ENCODE data around the gene PCBP3. TPM values are rescaled to one million over a fixed set of nuclear protein-coding genes. Genes with fewer than 3 reads are reported as not detected.

The PCBP3 gene
- total RNA-seq, 1 donor from 2014 or later = 5.0 TPM

GRCh38 chr21:45911806-45912325, 268.3 kb downstream of the PCBP3 start:
- Mint-ChIP-seq H3K4me3 (no peak overlapping the region), H3K9me3 (no peaks in the 10 kb centered on the region), H3K27me3 (ENCODE audit: low read depth) (no peaks in the 10 kb centered on the region), H3K27ac (no peak overlapping the region), H3K36me3 (no peaks in the 10 kb centered on the region), H3K4me1 (peaks cover 20% of the 10 kb centered on the region)
- no peak for DNase-seq (ENCODE audit: low spot score in 2 of 2, unreplicated experiment in 2 of 2)
- TF ChIP-seq CTCF (IDR thresholded peaks at IDR 0.05; ENCODE audit: unreplicated experiment) = no peak

GRCh38 chr21:45912611-45913417, 269.3 kb downstream of the PCBP3 start:
- peaks cover 15% of the 10 kb centered on the region for H3K4me1 Mint-ChIP-seq
- no peaks in the 10 kb centered on the region for H3K27me3 Mint-ChIP-seq (ENCODE audit: low read depth)
- H3K27ac Mint-ChIP-seq = no peak overlapping the region
- H3K4me3 Mint-ChIP-seq = no peak overlapping the region
- no peak for DNase-seq (ENCODE audit: low spot score in 2 of 2, unreplicated experiment in 2 of 2)
- no peaks in the 10 kb centered on the region for H3K9me3 Mint-ChIP-seq
- no peaks in the 10 kb centered on the region for H3K36me3 Mint-ChIP-seq
- no peak for TF ChIP-seq CTCF (IDR thresholded peaks at IDR 0.05; ENCODE audit: unreplicated experiment)

- no peaks in the 10 kb centered on the region for H3K9me3 Mint-ChIP-seq
- no peaks in the 10 kb centered on the region for H3K36me3 Mint-ChIP-seq
- no peaks in the 10 kb centered on the region for H3K27me3 Mint-ChIP-seq (ENCODE audit: low read depth)
- no peak overlapping the region for H3K27ac Mint-ChIP-seq
- H3K4me3 Mint-ChIP-seq = no peak overlapping the region
- no peak for DNase-seq (ENCODE audit: low spot score in 2 of 2, unreplicated experiment in 2 of 2)
- H3K4me1 Mint-ChIP-seq = peaks cover 11% of the 10 kb centered on the region
- TF ChIP-seq CTCF (IDR thresholded peaks at IDR 0.05; ENCODE audit: unreplicated experiment) = no peak
These were observed 269.9 kb downstream of the PCBP3 start for GRCh38 chr21:45913418-45913765.

- no peak for TF ChIP-seq CTCF (IDR thresholded peaks at IDR 0.05; ENCODE audit: unreplicated experiment)
- H3K4me3 Mint-ChIP-seq = no peak overlapping the region
- no peaks in the 10 kb centered on the region for H3K27me3 Mint-ChIP-seq (ENCODE audit: low read depth)
- no peaks in the 10 kb centered on the region for H3K9me3 Mint-ChIP-seq
- H3K4me1 Mint-ChIP-seq = peaks cover 11% of the 10 kb centered on the region
- DNase-seq (ENCODE audit: low spot score in 2 of 2, unreplicated experiment in 2 of 2) = no peak
- H3K36me3 Mint-ChIP-seq = no peaks in the 10 kb centered on the region
- no peak overlapping the region for H3K27ac Mint-ChIP-seq
These were observed 270.4 kb downstream of the PCBP3 start for GRCh38 chr21:45913886-45914285.

GRCh38 chr21:45914321-45914845, 270.9 kb downstream of the PCBP3 start:
- Mint-ChIP-seq H3K27me3 (ENCODE audit: low read depth) (no peaks in the 10 kb centered on the region), H3K27ac (no peak overlapping the region), H3K36me3 (no peaks in the 10 kb centered on the region), H3K4me3 (no peak overlapping the region), H3K9me3 (no peaks in the 10 kb centered on the region), H3K4me1 (peaks cover 7% of the 10 kb centered on the region)
- no peak for TF ChIP-seq CTCF (IDR thresholded peaks at IDR 0.05; ENCODE audit: unreplicated experiment)
- no peak for DNase-seq (ENCODE audit: low spot score in 2 of 2, unreplicated experiment in 2 of 2)

All from mesothelial cell of epicardium (in vitro differentiated cells).